Brain pericyte (primary cell): ENCODE results near the gene CPEB1.
"Not testable (repeated sequence)": the region's sequence is repeated elsewhere in the genome, so short reads cannot be mapped to it uniquely, and the experiment has no call there.

Source experiments
- DNase-seq: peaks from one replicate; pipeline ENCODE4 v3.0.0-alpha.2; 2012; ENCODE audit warnings: low read depth, low spot score

Gene CPEB1

DNA sequence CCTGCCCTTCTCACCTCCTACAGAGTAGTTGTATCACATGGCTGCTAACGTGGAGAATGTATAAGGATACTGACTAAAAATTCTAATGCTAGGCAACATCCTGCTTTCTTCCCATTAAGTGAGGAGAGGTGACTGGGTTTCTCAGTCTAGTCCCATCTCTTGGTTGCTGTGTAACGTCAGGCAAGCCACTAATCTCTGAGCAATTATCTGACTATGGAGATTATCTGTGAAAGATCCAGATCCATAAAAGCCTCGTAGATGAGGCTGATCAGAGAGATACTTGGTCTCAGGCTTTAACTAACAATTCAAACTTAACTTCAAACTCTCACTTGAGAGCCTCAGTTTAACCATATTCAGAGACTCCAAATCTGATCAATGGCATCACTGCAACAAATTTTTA, 102.2 kb downstream of the CPEB1 start:
- no peak for DNase-seq

DNA sequence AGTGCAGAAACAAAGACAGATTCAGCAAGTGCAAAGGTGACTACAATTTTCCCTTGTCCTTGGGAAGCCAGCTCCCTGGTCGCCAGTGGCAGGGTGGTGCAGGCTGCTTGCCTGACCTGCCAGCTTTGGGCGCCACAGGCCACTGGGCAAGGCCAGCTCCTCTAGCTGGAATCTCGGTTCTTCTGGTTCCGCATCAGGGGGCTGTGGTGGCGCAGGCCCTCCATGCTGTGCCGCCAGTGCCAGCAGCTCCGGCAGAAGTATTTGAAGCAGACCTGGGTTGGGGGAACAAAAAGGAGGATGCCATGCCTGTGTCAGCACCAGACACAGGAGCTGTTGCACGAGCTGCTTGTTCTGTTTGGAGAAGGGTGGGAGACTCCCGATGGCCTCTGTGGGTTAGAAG, 102.7 kb downstream of the CPEB1 start:
- no peak for DNase-seq

DNA sequence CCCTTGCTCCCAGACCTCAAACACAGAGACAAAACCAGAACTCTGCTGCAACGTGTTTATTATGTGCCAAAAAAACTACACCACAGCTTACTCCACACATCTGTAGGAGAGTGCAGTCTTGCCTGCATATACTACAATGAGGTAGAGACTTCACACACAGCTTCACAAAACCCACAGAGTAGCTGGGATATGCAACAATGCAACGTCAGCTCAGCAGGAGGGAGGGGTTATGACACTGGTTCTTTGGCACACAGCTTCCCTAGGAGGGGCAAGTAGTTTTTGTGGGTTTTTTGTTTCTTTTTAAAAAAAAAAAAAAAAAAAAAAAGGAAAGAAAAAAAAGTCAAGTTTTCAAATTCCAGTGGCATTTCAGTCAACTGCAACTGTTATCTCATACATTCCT, 104.0 kb downstream of the CPEB1 start:
- DNase-seq: peak; percentile 59

DNA sequence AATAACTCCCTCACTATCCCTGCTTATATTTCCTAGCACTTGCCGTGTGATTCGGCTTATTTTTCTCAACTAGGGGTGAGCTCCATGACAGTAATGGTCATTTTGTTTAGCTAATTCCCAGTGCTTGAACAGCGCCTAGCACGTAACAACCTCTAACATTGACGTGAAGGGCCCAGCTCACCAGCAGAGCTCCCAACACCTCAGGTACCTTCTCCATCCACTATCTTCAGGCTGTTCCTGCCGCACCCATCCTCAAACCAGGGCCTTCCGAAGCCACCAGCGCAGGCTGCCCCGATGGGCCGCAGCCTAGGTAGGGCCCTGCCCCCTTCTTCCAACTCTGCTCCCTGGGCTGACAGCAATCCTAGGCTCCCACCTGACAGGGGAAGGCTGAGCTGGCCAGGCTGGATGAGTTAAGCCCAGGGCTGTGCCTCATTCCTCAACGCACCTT, 106.2 kb downstream of the CPEB1 start:
- peak; percentile 16 for DNase-seq

DNA sequence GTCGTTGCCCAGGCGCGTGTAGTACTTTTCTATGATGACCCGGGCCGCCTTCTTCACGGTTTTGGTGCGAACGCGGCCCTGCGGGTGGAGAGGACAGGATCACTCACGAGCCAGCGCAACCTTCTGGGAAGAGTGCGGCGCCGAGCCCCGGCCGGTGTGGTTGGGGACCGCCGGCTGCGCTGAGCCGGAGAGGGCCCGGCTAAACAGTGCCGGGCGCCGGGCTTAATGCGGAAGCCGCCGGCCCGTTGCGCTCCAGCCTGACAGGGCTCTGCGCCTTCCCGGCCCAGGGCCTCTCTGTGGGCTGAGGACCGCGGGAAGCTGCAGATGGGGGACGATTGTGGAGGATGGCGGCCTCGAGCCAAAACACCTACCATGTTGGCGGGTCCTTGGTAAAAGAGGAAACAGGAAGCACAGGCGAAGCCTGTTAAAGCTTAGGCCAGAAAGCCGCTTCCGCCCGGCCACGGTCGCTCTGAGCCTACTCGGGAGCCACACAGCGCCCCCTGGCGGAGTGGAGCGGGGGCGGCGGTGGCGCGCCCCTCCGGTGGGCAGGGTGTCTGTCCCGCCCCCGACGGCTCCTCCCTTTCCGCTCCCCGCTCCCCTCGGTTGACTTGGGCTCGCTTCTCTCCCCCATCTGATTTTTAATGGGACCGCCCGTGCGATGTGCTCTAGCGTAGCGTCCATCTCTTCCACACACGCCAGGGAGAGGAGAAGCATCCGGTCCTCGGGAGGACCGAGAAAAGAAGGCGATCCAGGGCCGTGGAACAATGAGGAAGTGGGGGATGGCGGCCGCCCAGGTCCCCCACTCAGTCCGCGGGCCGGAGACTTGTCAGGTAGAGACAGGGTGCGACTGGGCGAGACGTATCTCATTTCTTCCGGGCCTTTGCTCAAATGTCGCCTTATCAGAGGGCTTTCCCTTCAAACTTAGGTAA, 106.8 kb downstream of the CPEB1 start, which contains the start of gene RPS17:
Gene RPS17 (minus strand): TSS at position 403 of the 929 bp plus-strand sequence. CDS start 29 bp downstream, at position 374.
- DNase-seq: peak; percentile 90

DNA sequence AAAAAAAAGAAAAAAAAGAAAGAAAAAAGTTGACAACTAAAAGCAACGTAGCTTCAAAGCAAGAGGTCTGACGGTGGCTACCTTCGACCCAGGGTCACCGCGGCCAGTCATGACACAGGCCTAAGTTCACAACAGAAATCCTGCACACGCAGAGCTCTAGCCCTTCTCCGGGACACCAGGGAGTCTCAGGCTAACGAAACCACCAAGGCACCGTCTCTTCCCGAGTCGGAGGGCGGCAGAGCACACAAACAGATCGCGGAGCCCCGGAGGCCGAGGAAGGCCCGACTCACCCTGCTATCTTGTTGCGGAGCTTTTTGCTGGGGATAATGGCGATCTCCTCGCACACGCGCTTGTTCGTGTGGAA, 107.5 kb downstream of the CPEB1 start:
- peak; percentile 5 for DNase-seq

DNA sequence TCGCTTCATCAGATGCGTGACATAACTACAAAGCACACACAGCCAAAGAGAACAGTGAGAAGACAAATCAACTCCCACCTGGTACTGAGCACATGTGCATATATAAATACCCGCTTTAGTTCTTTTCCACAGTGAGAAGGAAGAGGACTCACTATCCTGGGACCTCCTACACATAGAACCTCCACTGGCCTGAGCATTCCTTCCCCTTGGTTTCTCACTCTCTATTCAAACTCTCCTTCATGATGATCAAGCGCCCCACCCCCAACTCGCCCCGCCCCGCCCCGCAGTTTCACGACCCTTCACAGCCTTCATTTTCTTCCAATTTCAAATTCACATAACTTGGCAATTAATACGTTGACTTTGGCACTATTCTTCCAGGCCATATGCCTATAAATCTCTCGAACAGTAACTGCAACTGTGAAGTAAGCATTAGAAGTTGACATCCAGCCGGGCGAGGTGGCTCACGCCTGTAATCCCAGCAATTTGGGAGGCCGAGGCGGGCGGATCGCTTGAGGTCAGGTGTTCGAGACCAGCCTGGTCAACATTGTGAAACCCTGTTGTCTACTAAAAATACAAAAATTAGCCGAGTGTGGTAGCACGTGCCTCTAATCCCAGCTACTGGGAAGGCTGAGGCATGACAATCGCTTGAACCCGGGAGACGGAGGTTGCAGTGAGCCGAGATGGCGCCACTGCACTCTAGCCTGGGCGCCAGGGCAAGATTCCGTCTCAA, 108.0 kb downstream of the CPEB1 start:
- DNase-seq: no peak

DNA sequence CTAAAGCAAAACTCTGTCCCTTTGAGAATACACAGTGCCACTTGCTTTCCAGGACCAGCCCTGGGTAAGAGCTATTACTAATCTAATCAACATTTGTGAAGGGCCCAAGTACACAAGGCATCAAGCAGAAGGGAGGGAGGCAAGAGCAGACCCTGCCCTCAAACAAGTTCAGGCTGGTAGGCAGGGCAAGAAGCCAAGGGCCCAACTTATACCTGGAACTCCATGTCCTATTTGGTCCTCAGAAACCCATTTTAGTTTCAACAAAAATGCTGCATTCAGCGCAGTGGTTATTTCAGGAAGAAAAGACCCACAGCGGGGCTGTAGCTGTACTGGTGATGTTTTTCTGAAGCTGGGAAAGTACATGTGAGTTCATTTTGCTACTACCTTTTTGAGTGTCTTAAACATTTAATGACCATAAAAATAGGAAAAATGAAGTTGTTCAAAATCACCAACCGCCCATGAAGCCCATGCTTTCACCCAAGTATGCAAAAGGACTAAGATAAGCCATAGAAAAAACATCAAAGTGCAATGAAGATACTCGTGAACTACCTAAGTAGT, 109.7 kb downstream of the CPEB1 start:
- DNase-seq: no peak

DNA sequence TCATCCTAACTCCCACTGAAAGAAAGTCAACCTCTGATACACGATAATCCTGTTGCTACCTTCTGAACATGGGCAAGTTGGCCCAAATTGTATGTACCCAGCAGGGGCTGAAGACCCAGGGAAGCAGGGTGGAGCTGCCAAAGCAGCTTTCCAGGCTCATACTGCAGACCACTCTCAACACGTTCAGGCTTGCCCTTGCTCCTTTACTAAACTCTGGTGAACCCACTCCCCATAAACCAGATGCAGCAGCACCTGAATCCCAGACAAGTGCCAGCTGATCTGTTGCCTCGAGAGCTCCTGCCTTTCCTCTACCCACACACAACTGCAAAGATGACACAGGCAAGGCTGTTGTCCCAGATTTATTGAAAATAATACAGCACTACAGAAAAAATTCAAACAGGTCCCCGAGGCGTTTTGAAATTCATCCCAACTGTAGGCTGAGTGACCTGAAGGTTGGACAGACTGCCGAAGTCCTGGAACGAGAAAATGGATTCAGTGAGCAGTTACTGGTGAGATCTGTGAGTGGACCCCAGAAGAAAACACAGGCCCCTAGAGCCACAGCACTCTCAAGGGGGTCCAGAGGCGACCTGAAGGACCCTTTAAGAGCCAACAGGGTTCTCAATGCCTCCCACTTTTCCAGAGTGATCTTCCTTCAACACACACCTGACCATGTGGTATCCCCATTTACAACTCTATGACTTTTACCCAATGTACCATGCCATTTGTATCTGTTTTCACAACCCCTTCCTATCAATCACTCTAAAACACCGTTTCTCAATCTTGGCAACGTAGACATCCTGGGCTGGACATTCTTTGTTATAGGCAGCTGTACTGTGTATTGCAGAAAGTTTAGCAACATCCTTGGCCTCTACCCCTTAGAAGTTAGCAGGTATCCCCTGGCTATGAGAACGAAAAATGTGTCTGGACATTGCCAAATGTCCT, 110.5 kb downstream of the CPEB1 start:
- DNase-seq: no peak

DNA sequence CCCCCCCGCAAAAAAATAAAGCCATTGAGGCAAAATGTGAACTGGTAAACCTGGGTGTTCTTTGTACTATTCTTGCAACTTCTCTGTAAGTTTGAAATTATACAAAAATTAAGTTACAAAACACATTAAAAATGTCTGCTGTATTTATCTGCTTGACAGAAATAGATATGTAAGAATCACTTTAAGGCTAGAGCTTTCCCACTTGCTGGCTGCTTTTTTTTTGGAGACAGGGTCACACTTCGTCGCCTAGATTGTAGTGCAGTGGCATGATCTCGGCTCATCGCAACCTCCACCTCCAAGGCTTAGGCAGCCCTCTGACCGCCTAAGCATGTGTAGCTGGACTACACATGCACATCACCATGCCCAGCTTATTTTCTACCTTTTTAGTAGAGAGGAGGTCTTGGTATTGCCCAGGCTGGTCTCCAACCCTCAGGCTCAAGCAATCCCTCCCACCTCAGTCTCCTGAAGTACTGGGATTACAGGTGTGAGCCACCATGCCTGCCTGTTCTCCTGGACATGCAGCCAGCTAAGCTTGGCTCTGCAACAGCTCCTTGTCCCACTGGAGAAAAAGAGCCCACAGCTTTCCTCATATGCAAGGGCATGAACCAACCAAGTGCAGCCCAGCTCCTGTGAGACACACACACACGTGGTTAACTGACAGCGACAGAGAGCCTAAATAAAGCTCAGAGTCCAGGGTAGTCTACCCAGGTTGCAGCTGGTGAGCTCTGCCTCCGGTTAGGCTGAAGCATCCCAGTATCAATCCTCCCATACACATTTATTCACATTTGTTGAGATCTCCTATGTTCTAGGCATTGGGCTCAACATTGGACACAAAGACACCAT, 111.4 kb downstream of the CPEB1 start:
- DNase-seq: no peak

DNA sequence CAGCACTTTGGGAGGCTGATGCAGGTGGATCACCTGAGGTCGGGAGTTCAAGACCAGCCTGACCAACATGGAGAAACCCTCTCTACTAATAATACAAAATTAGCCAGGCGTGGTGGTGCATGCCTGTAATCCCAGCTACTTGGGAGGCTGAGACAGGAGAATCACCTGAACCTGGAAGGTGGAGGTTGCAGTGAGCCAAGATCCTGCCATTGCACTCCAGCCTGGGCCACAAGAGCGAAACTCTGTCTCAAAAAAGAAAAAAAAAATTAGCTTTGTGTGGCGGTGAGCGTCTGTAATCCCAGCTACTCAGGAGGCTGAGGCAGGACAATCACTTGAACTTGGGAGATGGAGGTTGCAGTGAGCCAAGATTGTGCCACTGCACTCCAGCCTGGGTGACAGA, 112.0 kb downstream of the CPEB1 start:
- DNase-seq: not testable (repeated sequence)

DNA sequence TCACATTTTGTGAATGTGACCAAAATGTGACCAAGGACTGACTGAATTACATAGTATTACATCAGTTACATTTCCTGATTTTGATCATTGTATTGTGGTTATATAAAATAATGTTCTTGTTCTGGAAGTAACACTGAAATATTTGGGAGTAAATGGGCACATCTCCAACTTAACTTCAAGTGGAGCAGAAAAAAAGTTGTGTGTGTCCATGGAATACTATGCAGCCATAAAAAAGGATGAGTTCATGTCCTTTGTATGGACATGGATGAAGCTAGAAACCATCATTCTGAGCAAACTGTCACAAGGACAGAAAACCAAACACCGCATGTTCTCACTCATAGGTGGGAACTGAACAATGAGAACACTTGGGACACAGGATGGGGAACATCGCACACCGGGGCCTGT, 112.7 kb downstream of the CPEB1 start:
- DNase-seq: not testable (repeated sequence)

DNA sequence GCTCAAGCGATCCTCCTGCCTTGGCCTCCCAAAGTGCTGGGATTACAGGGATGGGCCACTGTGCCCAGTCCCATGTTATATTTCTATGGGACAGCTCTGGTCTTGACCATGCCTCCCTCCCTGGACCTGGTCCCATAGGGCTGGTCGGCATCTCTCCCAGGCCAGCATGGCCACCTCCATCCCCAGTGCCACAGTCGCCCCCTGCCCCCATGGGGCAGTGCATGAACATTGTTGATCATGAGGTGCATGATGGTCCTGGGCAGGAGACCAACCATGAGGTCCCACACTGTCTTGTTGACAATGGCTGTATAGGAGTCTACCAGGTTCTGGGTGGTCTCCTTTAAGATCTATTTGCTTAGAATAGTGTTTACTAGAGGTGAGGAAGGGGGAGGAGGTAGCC, 113.4 kb downstream of the CPEB1 start:
- no peak for DNase-seq

DNA sequence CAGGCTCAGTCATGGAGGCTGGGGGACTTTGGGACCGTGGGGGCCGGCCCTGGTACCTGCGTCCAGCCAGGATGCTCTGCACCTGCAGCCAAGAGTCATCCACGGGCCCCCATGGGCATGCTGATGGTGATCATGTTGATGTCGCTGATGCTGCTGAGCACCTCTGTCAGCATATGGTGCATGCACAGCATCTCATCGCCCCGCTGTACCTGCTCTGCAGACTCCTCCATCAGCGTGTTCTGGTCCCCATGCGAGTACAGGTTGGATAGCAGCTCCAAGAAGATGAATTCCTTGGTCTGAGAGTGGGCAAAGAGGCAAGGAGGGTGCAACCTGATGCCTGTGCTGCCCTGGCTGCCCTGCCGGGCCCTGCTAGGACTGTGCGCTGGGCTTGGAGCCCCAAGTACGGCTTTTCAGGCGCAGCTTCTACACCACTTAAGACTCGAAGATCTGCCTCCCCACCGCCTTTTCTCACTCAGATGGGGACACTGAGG, 114.1 kb downstream of the CPEB1 start:
- no peak for DNase-seq

DNA sequence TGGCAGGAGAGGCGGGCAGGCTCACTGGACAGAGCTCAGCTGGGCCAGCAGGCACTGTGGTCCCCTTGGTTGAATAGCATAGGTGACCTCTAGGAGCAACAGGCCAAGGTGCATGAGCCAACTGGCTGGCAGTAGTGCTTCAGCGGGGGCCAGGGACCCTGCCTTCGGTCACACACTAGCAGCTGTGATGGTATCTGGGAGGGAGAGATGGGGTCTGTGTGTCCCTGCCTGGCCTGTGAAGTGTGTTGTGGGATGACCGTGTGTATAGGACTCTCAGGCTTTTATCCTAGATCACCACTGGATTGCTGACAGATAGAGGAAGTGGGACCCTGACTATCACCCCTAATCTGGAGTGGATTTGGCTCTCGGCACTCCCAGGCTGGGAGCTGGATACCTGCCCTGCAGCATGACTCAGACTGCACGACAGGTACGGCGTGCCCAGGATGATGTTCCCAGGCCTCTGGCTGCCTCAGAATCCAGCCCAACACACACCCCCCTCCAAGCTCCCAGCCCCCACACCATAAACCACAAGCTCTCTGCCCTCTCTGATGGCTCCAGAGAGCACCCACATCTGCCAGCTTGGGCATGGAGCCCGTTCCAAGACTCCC, 114.7 kb downstream of the CPEB1 start:
- no peak for DNase-seq

DNA sequence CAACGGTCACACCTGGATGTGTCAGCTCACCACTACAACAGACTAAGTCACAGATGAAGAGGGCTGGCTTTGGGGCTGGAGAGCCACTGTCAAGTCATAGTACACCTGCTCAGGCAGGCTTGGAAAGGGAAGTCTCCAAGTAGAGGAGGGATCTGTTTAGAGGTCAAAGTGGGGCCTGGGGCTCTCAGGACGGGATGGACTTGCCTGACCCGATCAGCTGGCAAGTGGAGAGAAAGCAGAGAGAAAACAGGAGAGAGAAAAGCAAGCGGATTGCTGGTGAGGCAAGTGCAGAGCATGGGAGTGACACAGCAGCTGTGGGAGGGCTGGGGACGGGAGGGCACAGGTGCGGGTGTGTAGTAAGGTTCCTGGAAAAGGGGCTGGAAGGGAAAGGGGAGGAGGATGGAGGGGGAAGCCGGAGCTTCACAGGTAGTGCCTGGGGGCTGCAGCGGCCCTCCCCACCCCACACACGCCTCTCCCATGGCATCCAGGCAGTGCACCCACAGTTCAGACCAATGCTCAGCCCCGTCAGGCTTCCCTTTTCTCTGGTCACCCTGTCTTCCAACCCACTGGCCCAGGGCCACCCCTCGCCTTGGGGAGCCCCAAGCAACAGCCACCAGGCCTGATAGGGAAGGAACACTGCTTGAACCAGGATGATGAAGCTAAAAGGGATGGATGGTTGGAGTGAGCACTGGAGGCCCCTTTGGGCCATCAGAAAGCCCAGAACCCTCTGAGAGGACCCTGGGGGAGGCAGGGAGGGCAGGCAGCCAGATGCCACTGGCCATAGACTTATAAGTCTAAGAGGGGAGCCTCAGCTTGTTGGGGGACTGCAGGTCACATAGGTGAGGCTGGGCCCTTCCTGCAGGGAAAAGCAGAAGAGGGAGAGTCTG, 115.4 kb downstream of the CPEB1 start:
- no peak for DNase-seq

DNA sequence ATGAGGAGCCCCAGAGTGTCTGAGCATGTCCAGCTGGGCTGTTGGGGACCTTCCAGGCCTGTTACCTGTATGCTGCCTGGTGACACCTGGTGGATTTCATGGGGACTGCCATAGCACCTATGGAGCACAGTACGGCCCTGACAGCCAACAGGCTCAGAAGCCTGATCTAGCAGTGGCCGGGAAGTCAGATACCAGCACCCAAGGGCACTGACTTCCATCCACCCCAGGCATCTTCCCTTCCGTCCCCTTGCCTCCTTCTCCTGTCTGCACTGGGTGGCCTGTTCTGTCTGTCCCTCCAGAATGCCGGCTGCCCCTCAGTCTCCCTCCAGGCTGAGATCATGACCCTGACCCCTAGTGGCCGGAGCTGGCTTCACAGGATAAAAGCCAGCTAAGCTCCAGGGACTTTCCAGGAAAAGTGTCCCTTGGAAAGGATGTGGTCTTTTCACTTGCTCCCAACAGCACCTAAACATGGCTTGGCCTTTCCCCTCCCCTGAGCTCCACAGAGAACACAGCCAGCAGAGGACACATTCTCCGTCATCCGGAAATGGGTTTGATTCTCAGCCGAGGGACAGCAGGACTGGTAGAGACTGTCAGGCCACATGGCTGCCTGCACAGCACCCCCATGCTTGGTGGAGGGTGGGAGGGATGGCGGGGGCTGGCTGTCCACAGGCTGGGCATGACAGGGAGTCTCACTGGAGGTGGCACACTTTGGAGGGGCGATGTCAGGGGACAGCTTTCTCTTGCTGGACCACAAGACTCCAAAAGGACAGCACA, 116.4 kb downstream of the CPEB1 start:
- DNase-seq: peak; percentile 8

DNA sequence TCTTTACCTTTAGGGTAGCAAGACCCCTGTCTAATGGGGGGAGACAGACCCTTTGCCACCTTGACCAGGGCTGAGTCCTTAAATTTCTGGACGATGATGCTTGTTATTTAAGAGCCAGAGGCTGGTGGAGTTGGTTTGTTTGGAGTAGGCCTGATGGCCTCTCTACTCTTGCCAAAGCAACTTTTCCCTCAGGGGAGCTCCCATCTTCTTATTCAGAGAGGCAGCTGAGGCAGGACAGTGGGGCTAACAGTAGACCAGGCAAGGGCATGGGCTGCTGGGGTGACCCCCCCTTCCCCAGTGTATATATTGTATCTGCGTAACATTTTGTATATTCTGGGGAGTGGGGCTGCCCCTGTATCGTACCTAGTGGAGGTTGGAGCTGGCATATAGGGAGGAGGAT, 117.2 kb downstream of the CPEB1 start:
- DNase-seq: no peak
